ENCODE results near the gene CDX2.

The CDX2 gene

GRCh38 chr13:27978301-27978968 is 9.3 kb upstream of the CDX2 start:
- DNase-seq (ENCODE audit: low spot score), result no peak

- no peak for DNase-seq (ENCODE audit: low spot score)
Measured at GRCh38 chr13:27977476-27978300, 8.6 kb upstream of the CDX2 start.

- DNase-seq (ENCODE audit: low spot score), result no peak
Measured at GRCh38 chr13:27976362-27977091, 7.4 kb upstream of the CDX2 start.

GRCh38 chr13:27975564-27976361 is 6.6 kb upstream of the CDX2 start:
- DNase-seq (ENCODE audit: low spot score), result no peak

GRCh38 chr13:27973961-27974662 is 5.0 kb upstream of the CDX2 start:
- DNase-seq (ENCODE audit: low spot score), result no peak

GRCh38 chr13:27973291-27973690 is 4.2 kb upstream of the CDX2 start:
- DNase-seq (ENCODE audit: low spot score), result no peak

- DNase-seq (ENCODE audit: low spot score), result no peak
Measured at GRCh38 chr13:27972478-27972820, 3.3 kb upstream of the CDX2 start.

GRCh38 chr13:27971776-27972477 is 2.8 kb upstream of the CDX2 start:
- no peak for DNase-seq (ENCODE audit: low spot score)

- DNase-seq (ENCODE audit: low spot score), result no peak
Measured at GRCh38 chr13:27971236-27971645, 2.1 kb upstream of the CDX2 start.

- no peak for DNase-seq (ENCODE audit: low spot score)
Measured at GRCh38 chr13:27970382-27971235, 1.5 kb upstream of the CDX2 start.

GRCh38 chr13:27969866-27970229 is 733 bp upstream of the CDX2 start:
- no peak for DNase-seq (ENCODE audit: low spot score)

- no peak for DNase-seq (ENCODE audit: low spot score)
Measured at GRCh38 chr13:27968316-27969081, 616 bp downstream of the CDX2 start.

- DNase-seq (ENCODE audit: low spot score), result no peak
Measured at GRCh38 chr13:27967736-27968315, 1.3 kb downstream of the CDX2 start.

GRCh38 chr13:27967203-27967735 is 1.8 kb downstream of the CDX2 start:
- no peak for DNase-seq (ENCODE audit: low spot score)

- no peak for DNase-seq (ENCODE audit: low spot score)
Measured at GRCh38 chr13:27966641-27967202, 2.4 kb downstream of the CDX2 start.

GRCh38 chr13:27965740-27966640 is 3.1 kb downstream of the CDX2 start:
- DNase-seq (ENCODE audit: low spot score), result no peak

GRCh38 chr13:27965343-27965739 is 3.8 kb downstream of the CDX2 start:
- no peak for DNase-seq (ENCODE audit: low spot score)
